ENCODE results near the gene UNC13D. TPM values are rescaled to one million over a fixed set of nuclear protein-coding genes. Genes with fewer than 3 reads are reported as not detected.

The UNC13D gene
- total RNA-seq, 2 experiments from 2014 or later, result 8.0 to 17.8 TPM

DNA sequence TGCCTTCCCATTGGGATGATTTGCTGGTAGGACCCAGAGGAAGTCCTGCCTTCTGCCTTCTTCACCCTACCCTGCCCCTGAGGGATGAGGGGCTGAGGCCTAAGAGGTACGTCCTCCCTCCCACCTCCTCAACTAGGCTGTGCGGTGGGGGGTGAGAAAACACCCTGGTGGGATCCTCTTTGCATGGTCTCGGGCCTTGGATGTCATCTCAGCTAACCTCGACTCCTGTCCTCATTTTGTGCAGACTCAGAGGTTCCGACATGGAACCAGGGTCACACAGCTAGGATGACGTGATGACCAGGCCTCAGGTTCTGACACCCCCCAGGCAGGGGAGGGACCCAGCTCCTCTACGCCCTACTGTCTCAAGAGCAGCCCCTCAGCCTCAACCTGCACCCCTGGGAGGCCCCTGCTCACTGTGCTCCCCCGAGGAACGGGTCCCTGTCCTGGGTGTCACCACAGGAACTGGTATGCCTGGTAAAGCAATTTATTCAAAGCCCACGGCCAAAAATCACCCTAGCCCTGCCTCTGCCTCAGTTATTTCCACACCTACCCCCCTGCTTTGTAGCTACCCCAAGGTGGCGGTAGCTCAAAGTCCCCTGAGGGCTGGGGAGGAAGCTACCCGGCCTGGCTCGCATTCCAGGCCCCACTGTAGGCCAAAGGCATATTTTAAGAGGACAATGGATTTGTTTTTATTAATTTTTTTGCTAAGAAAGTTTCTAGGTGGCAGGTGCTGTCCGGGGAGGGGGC, 17.5 kb downstream of the UNC13D start:
- H3K4me2 ChIP-seq (ENCODE audit: low read length), result peak overlapping the region; percentile 49; the same call in 1 of the 2 replicates
- no peaks in the 10 kb centered on the region for H3K9me2 ChIP-seq (ENCODE audit: insufficient read depth, low read length)
- H3K27ac ChIP-seq (ENCODE audit: low read depth, low read length, poor library complexity, severe bottlenecking), result peak overlapping the region; percentile 9
- BruUV-seq (replicated peaks), result no TSS peak
- H3K79me2 ChIP-seq (ENCODE audit: insufficient read depth, low read depth, low read length), result no peaks in the 10 kb centered on the region
- no peak overlapping the region for H3K4me3 ChIP-seq (ENCODE audit: low read depth, low read length, poor library complexity, severe bottlenecking)
- intact Hi-C loops (cut with micrococcal nuclease; ENCODE audit: unreplicated experiment), result loop anchor here (1.0 to 2.0 kb wide), 2 partner anchors 42 to 62 kb away; partner anchors contain the start of gene UNK
- ChIA-PET POLR2A (interaction anchor here (0.8 to 1.8 kb wide), 2 partner anchors 41 to 43 kb away, joined by 3 to 8 read pairs; partner anchors contain the start of gene UNK), CTCF (ENCODE audit: unreplicated experiment) (interaction anchor here (0.7 to 1.8 kb wide), 8 partner anchors 10 to 310 kb away, joined by 3 to 7 read pairs (median 4); partner anchors contain the start of genes GALK1 and TSEN54)
- peak; percentile 33 for DNase-seq (ENCODE audit: low spot score)
- peaks cover 19% of the 10 kb centered on the region for H3K4me1 ChIP-seq (ENCODE audit: insufficient read depth, low read length, poor library complexity, severe bottlenecking)
- H4K20me1 ChIP-seq (ENCODE audit: insufficient read depth, low read length), result no peaks in the 10 kb centered on the region
- peaks cover 30% of the 10 kb centered on the region for H3K36me3 ChIP-seq (ENCODE audit: insufficient read depth, low read length)
- TF ChIP-seq EZH2phosphoT487 (IDR thresholded peaks at IDR 0.05; ENCODE audit: borderline replicate concordance, low read depth, low read length), result no peak
- TF ChIP-seq, protein P1, sequence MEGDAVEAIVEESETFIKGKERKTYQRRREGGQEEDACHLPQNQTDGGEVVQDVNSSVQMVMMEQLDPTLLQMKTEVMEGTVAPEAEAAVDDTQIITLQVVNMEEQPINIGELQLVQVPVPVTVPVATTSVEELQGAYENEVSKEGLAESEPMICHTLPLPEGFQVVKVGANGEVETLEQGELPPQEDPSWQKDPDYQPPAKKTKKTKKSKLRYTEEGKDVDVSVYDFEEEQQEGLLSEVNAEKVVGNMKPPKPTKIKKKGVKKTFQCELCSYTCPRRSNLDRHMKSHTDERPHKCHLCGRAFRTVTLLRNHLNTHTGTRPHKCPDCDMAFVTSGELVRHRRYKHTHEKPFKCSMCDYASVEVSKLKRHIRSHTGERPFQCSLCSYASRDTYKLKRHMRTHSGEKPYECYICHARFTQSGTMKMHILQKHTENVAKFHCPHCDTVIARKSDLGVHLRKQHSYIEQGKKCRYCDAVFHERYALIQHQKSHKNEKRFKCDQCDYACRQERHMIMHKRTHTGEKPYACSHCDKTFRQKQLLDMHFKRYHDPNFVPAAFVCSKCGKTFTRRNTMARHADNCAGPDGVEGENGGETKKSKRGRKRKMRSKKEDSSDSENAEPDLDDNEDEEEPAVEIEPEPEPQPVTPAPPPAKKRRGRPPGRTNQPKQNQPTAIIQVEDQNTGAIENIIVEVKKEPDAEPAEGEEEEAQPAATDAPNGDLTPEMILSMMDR (conservative IDR thresholded peaks at IDR 0.05; ENCODE audit: low read length), result no peak
- H2AFZ ChIP-seq (ENCODE audit: low read length), result no peak overlapping the region
- H3K9me3 ChIP-seq (ENCODE audit: low read length), result no peaks in the 10 kb centered on the region

- TF ChIP-seq EZH2phosphoT487 (IDR thresholded peaks at IDR 0.05; ENCODE audit: borderline replicate concordance, low read depth, low read length), result no peak
- TF ChIP-seq, protein P1 (conservative IDR thresholded peaks at IDR 0.05; ENCODE audit: low read length), result no peak
- Histone ChIP-seq H3K36me3 (ENCODE audit: insufficient read depth, low read length) (peaks cover 38% of the 10 kb centered on the region), H4K20me1 (ENCODE audit: insufficient read depth, low read length) (no peaks in the 10 kb centered on the region), H3K4me3 (ENCODE audit: low read depth, low read length, poor library complexity, severe bottlenecking) (no peak overlapping the region), H3K4me2 (ENCODE audit: low read length) (no peak overlapping the region), H3K79me2 (ENCODE audit: insufficient read depth, low read depth, low read length) (no peaks in the 10 kb centered on the region), H2AFZ (ENCODE audit: low read length) (no peak overlapping the region), H3K9me3 (ENCODE audit: low read length) (no peaks in the 10 kb centered on the region), H3K9me2 (ENCODE audit: insufficient read depth, low read length) (no peaks in the 10 kb centered on the region), H3K27ac (ENCODE audit: low read depth, low read length, poor library complexity, severe bottlenecking) (no peak overlapping the region), H3K4me1 (ENCODE audit: insufficient read depth, low read length, poor library complexity, severe bottlenecking) (peaks cover 20% of the 10 kb centered on the region)
- ChIA-PET POLR2A (interaction anchor here (1.8 kb wide), 1 partner anchor 42 kb away, joined by 8 read pairs; the partner anchor contains the start of gene UNK), CTCF (ENCODE audit: unreplicated experiment) (interaction anchor here (1.4 to 1.8 kb wide), 2 partner anchors 10 to 30 kb away, joined by 4 to 7 read pairs; no protein-coding TSS in a partner anchor)
- intact Hi-C loops (cut with micrococcal nuclease; ENCODE audit: unreplicated experiment), result loop anchor here (2.0 kb wide), 1 partner anchor 41 kb away; the partner anchor contains the start of gene UNK
- BruUV-seq (replicated peaks), result no TSS peak
- no peak for DNase-seq (ENCODE audit: low spot score)
Observed at GRCh38 chr17:75825748-75826370, 18.3 kb downstream of the UNC13D start.

Measured in OCI-LY7 (cell line).